ENCODE measurements around the gene ARHGEF12. TPM values are rescaled to one million over a fixed set of nuclear protein-coding genes. Genes with fewer than 3 reads are reported as not detected.

The ARHGEF12 gene
- total RNA-seq, 4 donors from 2014 or later: 75.9 to 116 (median 94.3) TPM

DNA sequence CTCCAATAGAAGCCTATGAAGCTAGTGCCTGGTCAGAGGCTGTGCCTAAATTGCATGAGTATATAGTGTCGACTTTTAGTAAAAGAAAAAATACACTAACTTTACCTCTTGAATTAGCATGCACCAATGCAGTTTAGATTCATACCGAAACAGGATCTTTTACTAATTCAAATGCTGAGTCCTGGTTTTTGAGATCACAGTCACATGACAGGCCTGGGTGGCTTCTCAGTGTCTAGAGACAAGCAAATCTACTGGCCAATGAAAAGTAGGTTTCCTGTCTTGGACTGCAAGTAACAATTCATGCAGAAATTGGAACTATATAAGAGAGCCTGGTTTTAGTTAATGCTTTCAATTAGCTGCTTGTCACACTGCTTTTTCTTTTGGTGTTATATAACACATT lies 7.2 kb downstream of the ARHGEF12 start:
- H3K9me3 ChIP-seq: no peaks in the 10 kb centered on the region
- in situ Hi-C loops (cut with MboI; ENCODE audit: low pct_ligation_motif_present in 1 of 4, low pct_unique_long_range_greater_than_20kb in 1 of 4, low sequenced_read_pairs in 3 of 4): loop anchor here in 1 of 4 donors (25.0 kb wide), 1 partner anchor 94 kb away; no protein-coding TSS in a partner anchor
- WGBS, 2 donors (ENCODE audit: low coverage in 1 of 2): 54 to 63% methylated on average over 2 of the region's 2 CpGs
- H3K27ac ChIP-seq: no peak overlapping the region
- no peak for DNase-seq
- H3K4me3 ChIP-seq: no peak overlapping the region
- H3K27me3 ChIP-seq: no peaks in the 10 kb centered on the region
- intact Hi-C loops (cut with DNase I; ENCODE audit: low total_unique reads): no loop called here
- TF ChIP-seq POLR2A (IDR thresholded peaks at IDR 0.05) (no peak), EP300 (IDR thresholded peaks at IDR 0.05; ENCODE audit: low read depth) (no peak), POLR2AphosphoS5 (IDR thresholded peaks at IDR 0.05) (no peak)
- TF ChIP-seq, protein P1, sequence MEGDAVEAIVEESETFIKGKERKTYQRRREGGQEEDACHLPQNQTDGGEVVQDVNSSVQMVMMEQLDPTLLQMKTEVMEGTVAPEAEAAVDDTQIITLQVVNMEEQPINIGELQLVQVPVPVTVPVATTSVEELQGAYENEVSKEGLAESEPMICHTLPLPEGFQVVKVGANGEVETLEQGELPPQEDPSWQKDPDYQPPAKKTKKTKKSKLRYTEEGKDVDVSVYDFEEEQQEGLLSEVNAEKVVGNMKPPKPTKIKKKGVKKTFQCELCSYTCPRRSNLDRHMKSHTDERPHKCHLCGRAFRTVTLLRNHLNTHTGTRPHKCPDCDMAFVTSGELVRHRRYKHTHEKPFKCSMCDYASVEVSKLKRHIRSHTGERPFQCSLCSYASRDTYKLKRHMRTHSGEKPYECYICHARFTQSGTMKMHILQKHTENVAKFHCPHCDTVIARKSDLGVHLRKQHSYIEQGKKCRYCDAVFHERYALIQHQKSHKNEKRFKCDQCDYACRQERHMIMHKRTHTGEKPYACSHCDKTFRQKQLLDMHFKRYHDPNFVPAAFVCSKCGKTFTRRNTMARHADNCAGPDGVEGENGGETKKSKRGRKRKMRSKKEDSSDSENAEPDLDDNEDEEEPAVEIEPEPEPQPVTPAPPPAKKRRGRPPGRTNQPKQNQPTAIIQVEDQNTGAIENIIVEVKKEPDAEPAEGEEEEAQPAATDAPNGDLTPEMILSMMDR (IDR thresholded peaks at IDR 0.05): no peak
- peaks cover 33 to 95% (median 56%) of the 10 kb centered on the region in 4 donors for H3K4me1 ChIP-seq
- no peaks in the 10 kb centered on the region for H3K36me3 ChIP-seq

DNA sequence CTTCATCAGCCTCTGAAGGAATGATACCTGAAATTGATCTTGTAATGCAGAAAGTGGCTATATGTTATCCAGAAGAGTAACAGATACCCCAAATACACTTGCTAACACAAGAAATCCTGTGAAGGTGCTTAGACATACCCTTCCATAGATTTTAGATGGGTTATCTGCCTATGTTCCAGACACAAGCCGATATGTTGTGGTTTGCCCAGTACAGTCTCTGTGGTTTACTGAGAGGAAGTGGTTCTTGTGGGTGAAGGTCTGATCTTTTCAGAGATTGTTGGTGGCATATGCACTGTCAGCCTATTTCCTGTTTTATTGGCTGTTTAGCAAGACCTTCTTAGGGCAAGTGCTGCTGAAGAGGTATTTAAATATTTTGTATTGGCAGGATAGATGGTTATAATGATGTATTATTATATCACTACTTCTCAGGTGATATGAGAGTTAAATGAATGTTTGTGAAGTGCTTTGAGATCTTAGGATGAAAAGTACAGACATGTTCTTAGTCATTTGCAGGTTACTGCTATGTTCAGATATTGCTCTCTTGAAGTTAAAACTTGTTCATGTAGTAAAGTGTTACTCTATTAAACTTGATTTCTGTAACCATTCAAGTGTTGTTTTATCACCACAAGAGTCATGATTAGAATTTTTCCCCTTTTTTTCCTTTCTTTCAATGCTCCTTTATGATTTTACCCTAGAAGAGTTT lies 8.2 kb downstream of the ARHGEF12 start:
- H3K9me3 ChIP-seq: no peaks in the 10 kb centered on the region
- in situ Hi-C loops (cut with MboI; ENCODE audit: low pct_ligation_motif_present in 1 of 4, low pct_unique_long_range_greater_than_20kb in 1 of 4, low sequenced_read_pairs in 3 of 4) (loop anchor here in 1 of 4 donors (25.0 kb wide), 1 partner anchor 93 kb away; no protein-coding TSS in a partner anchor), intact Hi-C loops (cut with DNase I; ENCODE audit: low total_unique reads) (no loop called here)
- DNase-seq: peak; percentile 18
- TF ChIP-seq POLR2AphosphoS5 (IDR thresholded peaks at IDR 0.05): no peak
- no peak for TF ChIP-seq POLR2A (IDR thresholded peaks at IDR 0.05)
- TF ChIP-seq, protein P1 (IDR thresholded peaks at IDR 0.05): no peak
- no peak for TF ChIP-seq EP300 (IDR thresholded peaks at IDR 0.05; ENCODE audit: low read depth)
- no peak overlapping the region for H3K27ac ChIP-seq
- 57% methylated on average over 1 of the region's 1 CpG; no CpG with 5 or more reads in 1 of the 2 donors for WGBS, 2 donors (ENCODE audit: low coverage in 1 of 2)
- H3K36me3 ChIP-seq: no peaks in the 10 kb centered on the region
- H3K4me1 ChIP-seq: peaks cover 33 to 92% (median 46%) of the 10 kb centered on the region in 4 donors
- H3K4me3 ChIP-seq: no peak overlapping the region
- no peaks in the 10 kb centered on the region for H3K27me3 ChIP-seq

DNA sequence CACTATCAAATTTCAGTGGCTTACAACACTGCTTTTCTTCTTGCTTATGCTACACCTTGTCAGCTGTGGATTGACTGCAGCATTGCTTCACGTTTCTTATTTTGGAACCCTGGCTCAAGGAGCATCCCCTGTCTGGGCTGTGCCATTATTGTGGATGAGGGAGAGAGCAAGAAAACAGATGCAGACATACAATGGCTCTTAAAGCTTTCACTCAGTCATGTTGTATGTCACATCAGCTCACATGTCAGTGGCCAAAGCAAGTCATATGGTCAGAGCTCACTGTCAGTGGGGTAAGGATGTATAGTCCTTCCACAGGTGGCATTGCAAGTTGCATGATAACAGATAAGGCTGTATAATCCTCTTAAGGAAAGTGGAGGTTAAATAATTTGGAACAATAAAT lies 10.0 kb downstream of the ARHGEF12 start:
- H3K27me3 ChIP-seq: no peaks in the 10 kb centered on the region
- H3K36me3 ChIP-seq: no peaks in the 10 kb centered on the region
- no peak overlapping the region for H3K27ac ChIP-seq
- no peak overlapping the region for H3K4me3 ChIP-seq
- WGBS, 2 donors (ENCODE audit: low coverage in 1 of 2): 40 to 58% methylated on average over 1 of the region's 1 CpG
- in situ Hi-C loops (cut with MboI; ENCODE audit: low pct_ligation_motif_present in 1 of 4, low pct_unique_long_range_greater_than_20kb in 1 of 4, low sequenced_read_pairs in 3 of 4) (loop anchor here in 1 of 4 donors (25.0 kb wide), 1 partner anchor 91 kb away; no protein-coding TSS in a partner anchor), intact Hi-C loops (cut with DNase I; ENCODE audit: low total_unique reads) (no loop called here)
- DNase-seq: no peak
- peaks cover 19 to 82% (median 33%) of the 10 kb centered on the region in 4 donors for H3K4me1 ChIP-seq
- no peak for TF ChIP-seq POLR2A (IDR thresholded peaks at IDR 0.05)
- no peak for TF ChIP-seq EP300 (IDR thresholded peaks at IDR 0.05; ENCODE audit: low read depth)
- TF ChIP-seq, protein P1 (IDR thresholded peaks at IDR 0.05): no peak
- TF ChIP-seq POLR2AphosphoS5 (IDR thresholded peaks at IDR 0.05): no peak
- no peaks in the 10 kb centered on the region for H3K9me3 ChIP-seq

DNA sequence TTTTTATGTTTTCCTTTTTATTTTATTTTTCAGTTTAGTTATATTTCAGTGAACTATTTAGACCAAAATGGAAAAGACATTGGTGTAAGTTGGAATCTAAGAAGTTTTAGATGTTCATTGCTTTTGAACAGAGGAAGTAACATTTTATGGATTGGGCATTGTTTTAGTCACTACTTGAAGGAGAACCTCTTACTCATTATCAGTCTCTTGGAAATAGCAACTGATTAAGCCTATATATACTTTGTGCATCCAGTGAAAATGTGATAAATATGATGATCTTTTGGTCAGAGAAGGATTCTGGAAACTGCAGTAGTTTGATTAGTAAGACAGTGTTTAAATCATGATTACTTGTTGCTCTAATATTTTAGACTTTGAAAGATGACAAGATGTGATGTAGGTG lies 14.4 kb downstream of the ARHGEF12 start:
- Histone ChIP-seq H3K4me1 (peaks cover 0 to 73% (median 18%) of the 10 kb centered on the region in 4 donors), H3K27ac (no peak overlapping the region), H3K9me3 (no peaks in the 10 kb centered on the region), H3K27me3 (no peaks in the 10 kb centered on the region), H3K36me3 (no peaks in the 10 kb centered on the region), H3K4me3 (no peak overlapping the region)
- intact Hi-C loops (cut with DNase I; ENCODE audit: low total_unique reads): no loop called here
- no peak for DNase-seq
- TF ChIP-seq EP300 (IDR thresholded peaks at IDR 0.05; ENCODE audit: low read depth): no peak
- TF ChIP-seq, protein P1 (IDR thresholded peaks at IDR 0.05): no peak
- no peak for TF ChIP-seq POLR2A (IDR thresholded peaks at IDR 0.05)
- TF ChIP-seq POLR2AphosphoS5 (IDR thresholded peaks at IDR 0.05): no peak
- in situ Hi-C loops (cut with MboI; ENCODE audit: low pct_ligation_motif_present in 1 of 4, low pct_unique_long_range_greater_than_20kb in 1 of 4, low sequenced_read_pairs in 3 of 4): no loop called here

All from transverse colon (tissue), 4 donors.